Erythroblast (primary cell): ENCODE measurements around the gene RNF186.

Experiments used
- DNase-seq, 2 experiments: peaks; one replicate each; lab custom pipeline; 2025; lab: John Stamatoyannopoulos, UW
- GATA1 ChIP-seq: IDR thresholded peaks from 2 replicates; pipeline ENCODE4 v1.6.1; 2011; ENCODE audit warnings: low read depth, mild to moderate bottlenecking, control low read depth, low read length, moderate library complexity
- POLR2A ChIP-seq: IDR thresholded peaks from 2 replicates; pipeline ENCODE4 v1.6.1; 2011; ENCODE audit warnings: mild to moderate bottlenecking, low read length

The RNF186 gene

DNA sequence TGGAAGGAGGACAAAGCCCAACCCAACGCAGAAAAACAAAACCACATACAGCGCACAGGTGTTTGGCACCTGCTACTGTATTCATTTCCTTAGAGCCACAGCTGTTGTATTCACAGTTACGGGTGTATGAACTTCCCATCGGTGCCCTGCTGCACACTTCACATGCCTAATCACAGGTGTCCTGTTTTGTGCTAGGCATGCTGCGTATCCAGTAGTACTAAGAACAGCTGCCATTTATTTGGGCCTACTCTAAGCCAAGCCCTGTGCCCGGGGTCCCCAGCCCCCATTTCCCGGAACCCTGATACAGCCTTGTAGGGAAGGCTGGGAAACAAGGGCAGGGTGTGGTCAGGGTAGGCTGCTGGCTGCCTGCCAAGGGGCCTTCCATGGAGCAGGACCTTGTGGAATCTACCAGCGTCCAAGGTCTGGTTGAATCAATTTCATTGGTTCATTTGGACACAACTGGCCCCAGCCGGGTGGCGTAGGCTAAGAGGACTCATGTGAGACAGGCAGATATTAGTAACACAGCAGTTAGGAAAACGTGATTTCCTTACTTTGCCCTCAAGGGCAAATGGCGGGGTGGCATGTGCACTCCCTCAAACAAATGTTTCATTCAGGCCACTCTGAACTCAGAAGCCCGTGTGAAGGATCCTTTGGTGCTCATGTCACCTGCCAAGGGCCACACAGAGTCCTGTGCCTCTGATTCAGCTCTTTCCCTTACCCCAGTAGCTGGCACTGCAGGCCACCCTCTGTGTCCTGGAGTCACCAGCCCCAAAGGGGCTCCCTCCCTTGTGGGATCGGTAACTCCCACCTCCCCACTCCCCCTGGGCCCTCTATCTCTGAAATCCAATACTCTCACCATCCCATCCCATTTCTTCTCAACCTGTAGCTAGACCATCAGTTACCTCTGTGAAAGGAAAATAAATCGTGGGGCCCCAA is 986 bp upstream of the RNF186 start:
- TF ChIP-seq GATA1 (no peak), POLR2A (no peak)
- DNase-seq = no peak

DNA sequence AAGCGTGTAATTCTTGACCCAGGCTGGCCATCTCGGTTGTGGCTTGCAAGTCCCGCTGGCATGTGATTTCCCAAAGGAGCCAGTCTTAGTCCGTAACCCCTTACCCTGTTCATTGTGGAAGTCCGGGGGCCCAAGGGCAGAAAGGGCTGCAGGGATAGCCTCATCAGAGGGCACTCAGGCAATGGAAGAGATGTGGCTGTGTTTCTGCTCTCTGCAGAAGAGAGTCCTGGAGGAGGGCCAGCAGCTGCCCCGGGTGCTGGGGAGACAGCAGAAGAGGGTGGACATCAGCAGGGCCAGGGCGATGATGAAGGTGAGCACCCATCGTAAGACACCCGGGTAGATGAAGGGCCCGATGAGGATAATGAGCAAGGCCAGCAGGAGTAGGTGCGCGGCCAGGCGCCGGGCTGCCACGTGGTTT is 830 bp downstream of the RNF186 start:
- DNase-seq = no peak
- TF ChIP-seq GATA1 (no peak), POLR2A (no peak)

- TF ChIP-seq GATA1 (no peak), POLR2A (no peak)
- no peak for DNase-seq
Observed at GRCh38 chr1:19813643-19813960, 1.5 kb downstream of the RNF186 start.

DNA sequence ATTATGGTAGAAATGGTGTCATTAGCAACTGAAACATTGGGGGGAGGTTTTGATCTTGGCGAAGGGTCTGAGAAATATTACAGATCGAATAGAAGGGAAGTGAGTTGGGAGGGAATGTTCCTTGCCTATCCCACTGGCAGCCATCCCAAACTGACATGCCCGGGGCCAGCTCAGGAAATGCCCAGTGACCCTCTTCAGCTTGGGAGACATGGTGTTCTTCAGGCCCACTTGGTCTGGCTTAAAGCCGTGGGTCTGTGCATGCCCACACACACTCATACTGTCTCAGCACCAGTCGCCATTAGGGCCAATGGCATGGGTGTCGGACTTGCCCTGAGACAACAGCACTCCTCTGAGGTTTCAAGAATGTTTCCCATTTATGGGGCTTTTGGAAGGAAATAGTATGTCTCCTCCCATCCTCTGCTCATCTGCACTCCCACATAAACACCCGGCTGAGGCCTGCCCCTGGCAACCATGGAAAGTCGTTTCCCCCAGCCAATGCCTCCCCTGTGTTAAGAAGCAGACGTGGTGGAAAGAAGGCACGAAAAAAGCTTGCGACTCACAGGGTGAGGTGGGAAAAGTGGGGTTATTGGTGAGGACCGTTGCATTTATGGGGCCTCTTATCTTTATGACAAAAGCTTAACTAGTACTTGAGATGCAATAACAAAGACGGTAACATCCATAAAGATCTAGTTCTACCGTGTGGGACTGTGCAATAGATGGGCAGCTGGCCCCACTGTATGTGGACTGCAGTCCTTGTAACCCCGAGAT is 2.0 kb downstream of the RNF186 start:
- DNase-seq = no peak
- no peak for TF ChIP-seq GATA1
- TF ChIP-seq POLR2A = no peak

- TF ChIP-seq POLR2A = no peak
- no peak for TF ChIP-seq GATA1
Observed at GRCh38 chr1:19811206-19811851, 3.8 kb downstream of the RNF186 start.

DNA sequence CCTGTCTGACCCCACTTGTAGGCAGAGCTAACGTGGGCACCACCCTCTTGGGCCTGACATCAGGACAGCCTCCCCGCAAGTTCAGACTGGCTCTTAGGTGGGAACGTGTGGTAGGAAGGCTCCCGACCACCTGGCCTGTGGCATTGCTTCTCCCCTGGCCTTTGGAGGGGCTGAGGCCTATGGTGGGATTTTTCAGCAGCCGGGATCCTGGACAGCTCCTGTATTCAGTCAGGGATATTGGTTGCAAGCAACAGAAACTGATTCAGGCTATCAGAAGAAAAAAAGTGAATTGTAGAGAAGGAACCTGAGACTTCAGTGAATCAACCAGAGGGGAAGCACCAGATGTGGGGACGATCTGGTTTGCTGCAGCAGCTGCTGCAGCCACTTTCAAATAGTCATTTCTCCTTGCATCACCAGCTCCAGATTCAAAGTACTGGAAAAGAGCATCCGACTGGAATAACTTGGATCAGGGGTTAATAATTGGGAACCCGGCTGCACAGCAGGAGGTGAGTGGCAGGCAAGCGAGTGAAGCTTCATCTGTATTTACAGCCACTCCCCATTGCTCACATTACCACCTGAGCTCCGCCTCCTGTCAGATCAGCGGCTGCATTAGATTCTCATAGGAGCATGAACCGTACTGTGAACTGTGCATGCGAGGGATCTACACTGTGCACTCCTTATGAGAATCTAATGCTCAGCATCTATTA is 5.9 kb downstream of the RNF186 start:
- TF ChIP-seq GATA1 (no peak), POLR2A (no peak)
- DNase-seq = no peak

More at GRCh38 chr1:19811206-19811851, 3.8 kb downstream of the RNF186 start:
- peak; percentile 46 to 49 for DNase-seq

GRCh38 chr1:19808351-19808750 is 6.7 kb downstream of the RNF186 start:
- TF ChIP-seq GATA1 = no peak
- no peak for TF ChIP-seq POLR2A
- no peak for DNase-seq

DNA sequence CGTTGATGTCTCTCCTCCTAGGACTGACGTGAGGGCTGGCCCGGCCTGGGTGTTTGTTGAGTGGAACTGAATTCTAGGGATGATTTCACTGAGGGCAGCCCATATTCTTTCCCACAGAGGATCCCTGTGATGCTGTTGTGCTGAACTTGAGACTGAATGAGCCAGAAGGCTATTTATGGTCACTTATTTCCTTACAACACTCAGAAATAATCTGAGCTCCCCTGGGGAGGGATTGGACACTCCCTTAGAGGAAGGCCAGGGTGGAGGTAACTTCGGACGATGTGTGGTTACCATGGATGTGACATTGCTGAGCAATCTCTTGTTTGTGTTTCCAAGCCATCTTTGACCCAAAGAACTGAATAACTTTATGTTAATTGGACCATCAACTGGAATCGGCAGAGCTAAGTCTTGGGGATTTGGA is 10.2 kb downstream of the RNF186 start:
- no peak for DNase-seq
- no peak for TF ChIP-seq POLR2A
- no peak for TF ChIP-seq GATA1

DNA sequence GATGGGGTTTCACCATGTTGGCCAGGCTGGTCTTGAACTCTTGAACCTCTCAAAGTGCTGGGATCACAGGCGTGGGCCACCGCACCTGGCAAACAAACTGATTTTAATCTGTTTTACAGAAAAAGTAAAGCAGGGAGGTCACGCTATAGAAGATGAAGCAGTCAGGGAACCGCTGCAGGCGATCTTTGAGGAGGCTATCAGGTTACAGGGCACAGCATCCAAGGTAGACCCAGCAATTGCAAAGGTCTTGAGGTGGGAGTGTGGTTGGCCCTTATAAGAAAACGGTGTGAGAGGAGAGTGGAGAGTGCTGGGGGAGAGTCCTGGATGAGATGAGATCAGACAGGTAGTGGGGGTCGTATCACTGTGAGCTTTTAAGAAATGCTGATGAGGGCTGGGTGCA is 12.8 kb downstream of the RNF186 start:
- no peak for DNase-seq
- TF ChIP-seq GATA1 = no peak
- TF ChIP-seq POLR2A = no peak

GRCh38 chr1:19800076-19800804 is 14.8 kb downstream of the RNF186 start:
- peak; percentile 45 to 47 for DNase-seq
- TF ChIP-seq GATA1 = no peak
- peak; percentile 21 for TF ChIP-seq POLR2A

DNA sequence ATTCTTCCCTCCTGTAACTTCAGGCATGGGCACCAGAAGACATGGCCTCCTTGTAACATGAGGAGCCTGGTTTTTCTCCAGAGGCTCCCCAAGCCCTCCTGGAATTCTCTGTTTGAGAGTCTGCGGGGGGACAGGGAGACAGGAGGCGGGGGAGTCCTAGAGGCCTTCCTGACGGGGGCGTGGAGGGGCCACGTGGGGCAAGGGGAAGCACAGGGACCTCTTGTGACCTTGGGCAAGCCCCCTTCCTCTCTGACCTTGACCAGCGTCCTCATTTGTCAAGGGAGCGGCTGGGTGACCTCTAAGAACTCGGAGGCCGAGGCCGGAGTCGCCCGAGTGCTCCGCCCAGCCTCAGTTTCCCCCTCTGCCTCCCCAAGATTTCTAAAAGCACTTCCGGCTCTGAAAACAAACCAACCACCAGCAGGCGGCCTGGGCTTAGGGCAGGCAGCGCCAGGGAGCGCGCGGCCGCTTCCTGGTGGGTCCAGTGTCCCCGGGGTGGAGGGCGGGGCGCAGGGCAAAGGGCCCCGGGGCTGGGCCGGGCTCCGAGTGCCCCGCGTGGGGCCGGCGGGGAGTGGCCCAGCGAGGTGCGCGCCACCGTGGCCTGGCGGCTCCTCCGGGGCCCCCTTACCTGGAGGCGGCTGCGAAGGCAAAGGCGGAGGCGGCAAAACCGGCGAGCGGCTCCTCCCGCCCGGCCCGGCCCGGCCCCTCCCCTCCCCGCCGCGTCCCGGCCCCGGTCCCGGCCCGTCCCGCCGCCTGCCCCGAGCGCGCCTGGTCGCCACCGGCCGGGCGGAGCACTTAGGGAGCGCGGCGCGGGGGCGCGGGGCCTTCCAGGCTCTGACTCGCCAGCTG is 15.6 kb downstream of the RNF186 start, which contains the start of gene TMCO4:
Gene TMCO4 (minus strand): TSS at position 687 of the 846 bp plus-strand sequence. CDS start 19,158 bp downstream, outside the sequence.
- DNase-seq = peak; percentile 43 to 56

More for the DNA sequence above, 15.6 kb downstream of the RNF186 start, which contains the start of gene TMCO4:
- TF ChIP-seq POLR2A = peak; percentile 20
- TF ChIP-seq GATA1 = no peak
